ENCODE measurements around the gene LRG1.

DNA sequence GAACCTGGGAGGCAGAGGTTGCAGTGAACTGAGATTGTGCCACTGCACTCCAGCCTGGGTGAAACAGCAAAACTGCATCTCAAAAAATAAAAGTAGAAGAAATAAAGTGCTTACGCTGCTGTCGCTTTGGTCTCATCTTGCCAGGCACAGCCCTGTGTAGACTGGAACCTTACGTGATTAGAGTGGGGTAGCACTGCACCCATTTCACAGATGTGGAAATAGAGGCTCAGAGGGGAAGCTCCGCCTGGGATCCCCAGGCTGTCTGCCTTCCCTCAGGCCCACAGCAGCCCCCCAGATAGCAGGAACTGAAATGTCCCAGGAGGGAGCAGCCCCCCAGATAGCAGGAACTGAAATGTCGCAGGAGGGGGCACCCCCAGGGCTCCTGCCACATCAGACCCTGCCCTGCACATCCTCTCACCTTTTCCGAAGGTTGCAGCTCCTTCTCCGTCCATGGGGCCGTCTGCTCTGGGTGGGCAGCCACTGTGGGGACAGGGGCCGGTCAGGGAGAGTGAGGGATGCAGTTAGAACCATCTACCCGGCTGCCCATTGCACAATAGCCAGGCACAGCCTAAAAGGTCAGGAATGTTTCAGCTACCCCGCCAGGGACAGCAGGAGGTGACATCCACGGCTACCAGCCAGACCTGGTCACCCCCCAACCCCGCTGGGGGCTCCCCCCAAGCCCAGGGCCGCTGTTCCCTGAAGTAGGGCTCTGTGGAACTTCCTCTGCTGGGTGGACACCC, 23.5 kb downstream of the LRG1 start:
- TF ChIP-seq REST (IDR thresholded peaks at IDR 0.05; ENCODE audit: insufficient read depth in 1 of 2, low read depth in 2 of 2, low read length in 1 of 2) (no peak), POLR2AphosphoS5 (IDR thresholded peaks at IDR 0.05; ENCODE audit: low read depth, low read length) (no peak)
